Stomach (tissue), 4 donors: ENCODE data around the gene TM4SF4.

ENCODE experiments used
- POLR2A ChIP-seq, 4 donors: fragments of 450-650 bp; IDR thresholded peaks; one replicate each; pipeline ENCODE4 v1.6.1; 2016; ENCODE audit warnings: antibody characterized with exemption in 4 of 4, control low read depth in 2 of 4, mild to moderate bottlenecking in 1 of 4, moderate library complexity in 1 of 4
- POLR2AphosphoS5 ChIP-seq, 3 donors: sonication (generic); formaldehyde crosslinking; IDR thresholded peaks; one replicate each; pipeline ENCODE4 v1.6.1; 2016; ENCODE audit warnings: antibody characterized with exemption in 3 of 3

DNA sequence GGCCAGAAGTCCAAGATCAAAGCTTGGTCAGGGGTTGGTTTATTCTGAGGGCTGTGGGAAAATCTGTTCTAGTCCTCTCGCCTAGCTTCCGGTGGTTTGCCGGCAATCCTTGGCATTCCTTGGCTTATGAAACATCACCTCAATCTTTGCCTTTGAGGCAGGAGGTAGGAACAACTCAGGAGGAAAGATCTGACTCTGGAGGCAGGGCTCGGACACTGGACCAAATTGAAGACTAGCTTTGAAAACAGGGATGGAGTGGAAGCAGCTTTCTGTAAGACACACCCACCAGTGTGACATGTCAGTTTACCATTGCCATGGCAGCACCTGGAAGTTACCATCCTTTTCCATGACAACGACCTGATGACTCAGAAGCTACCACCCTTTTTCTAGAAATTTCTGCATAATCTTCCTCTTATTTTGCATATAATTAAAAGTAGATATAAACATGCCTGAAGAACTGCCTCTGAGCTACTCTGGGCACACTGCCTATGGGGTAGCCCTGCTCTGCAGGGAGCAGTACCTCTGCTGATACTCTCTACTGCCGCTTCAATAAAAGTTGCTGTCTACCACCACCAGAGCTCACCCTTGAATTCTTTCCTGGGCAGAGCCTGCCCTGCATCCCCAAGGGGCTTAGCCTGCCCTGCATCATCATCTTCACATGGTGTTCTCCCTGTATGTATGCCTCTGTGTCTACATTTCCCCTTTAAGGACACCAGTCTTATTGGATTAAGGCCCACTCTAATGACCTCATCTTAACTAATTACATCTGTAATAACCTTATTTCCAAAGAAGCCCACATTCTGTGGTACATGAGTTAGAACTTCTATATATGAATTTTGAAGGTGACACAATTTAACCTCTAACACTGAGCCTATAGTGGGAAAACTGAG is 38.3 kb upstream of the TM4SF4 start:
- TF ChIP-seq POLR2AphosphoS5 (IDR thresholded peaks at IDR 0.05) = no peak
- no peak for TF ChIP-seq POLR2A (IDR thresholded peaks at IDR 0.05)
